IMR-90 (cell line): ENCODE measurements around the gene ANKFY1.

Experiments used
- POLR2A ChIP-seq: IDR thresholded peaks from 2 replicates; pipeline ENCODE4 v1.6.1; 2012; ENCODE audit warnings: mild to moderate bottlenecking, low read depth, low read length
- RCOR1 ChIP-seq: IDR thresholded peaks from 2 replicates; pipeline ENCODE4 v1.6.1; 2012; ENCODE audit warnings: mild to moderate bottlenecking, low read length, improper control_type of control experiment; ENCODE audit not compliant: insufficient replicate concordance
- TF ChIP-seq, protein P1 (sequence below): conservative IDR thresholded peaks from 2 replicates; pipeline ENCODE4 v1.5.1; 2012; ENCODE audit warnings: mild to moderate bottlenecking, low read depth, low read length, improper control_type of control experiment

DNA sequence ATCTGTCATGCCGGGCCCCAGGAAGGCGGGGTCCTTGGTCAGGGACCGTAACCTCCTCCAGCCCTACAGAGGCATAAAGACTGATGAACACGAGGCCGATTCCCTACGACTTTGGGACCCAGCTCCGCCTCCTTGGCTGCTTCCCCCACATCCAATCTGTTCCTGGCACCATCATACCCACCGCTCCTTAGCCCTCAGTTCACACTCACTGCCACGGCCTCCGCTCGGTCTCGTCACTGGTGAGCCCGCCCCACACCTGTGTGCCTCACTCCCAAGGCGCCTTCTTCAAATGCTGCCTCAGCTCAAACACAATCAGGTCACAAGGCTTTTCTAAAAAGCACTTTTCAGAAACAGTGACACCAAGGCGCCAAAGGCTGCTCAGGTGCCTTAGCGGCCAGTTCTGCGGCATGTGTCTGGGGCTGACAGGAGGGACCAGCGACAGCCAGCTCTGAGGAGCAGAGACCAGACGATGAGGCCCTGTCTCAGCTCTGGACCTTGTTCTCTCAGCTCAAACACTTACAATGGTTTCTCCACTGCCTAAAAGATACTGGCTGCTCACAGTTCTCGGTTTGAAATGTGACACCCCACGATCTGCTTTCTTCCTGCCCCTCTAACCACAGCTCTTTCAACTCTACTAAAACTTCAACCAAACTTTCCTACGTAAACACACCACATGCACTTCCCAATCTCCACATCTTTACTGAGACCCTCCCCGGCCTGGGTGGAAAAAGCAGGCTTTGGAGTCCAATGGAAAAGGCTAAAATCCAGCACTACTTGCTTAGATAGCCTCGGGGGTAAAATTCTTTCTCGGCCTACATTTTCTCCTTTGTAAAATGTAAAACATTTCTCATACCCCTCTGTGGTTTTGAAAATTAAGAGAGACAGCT, 87.6 kb downstream of the ANKFY1 start:
- TF ChIP-seq POLR2A (no peak), RCOR1 (no peak)
- TF ChIP-seq, protein P1, sequence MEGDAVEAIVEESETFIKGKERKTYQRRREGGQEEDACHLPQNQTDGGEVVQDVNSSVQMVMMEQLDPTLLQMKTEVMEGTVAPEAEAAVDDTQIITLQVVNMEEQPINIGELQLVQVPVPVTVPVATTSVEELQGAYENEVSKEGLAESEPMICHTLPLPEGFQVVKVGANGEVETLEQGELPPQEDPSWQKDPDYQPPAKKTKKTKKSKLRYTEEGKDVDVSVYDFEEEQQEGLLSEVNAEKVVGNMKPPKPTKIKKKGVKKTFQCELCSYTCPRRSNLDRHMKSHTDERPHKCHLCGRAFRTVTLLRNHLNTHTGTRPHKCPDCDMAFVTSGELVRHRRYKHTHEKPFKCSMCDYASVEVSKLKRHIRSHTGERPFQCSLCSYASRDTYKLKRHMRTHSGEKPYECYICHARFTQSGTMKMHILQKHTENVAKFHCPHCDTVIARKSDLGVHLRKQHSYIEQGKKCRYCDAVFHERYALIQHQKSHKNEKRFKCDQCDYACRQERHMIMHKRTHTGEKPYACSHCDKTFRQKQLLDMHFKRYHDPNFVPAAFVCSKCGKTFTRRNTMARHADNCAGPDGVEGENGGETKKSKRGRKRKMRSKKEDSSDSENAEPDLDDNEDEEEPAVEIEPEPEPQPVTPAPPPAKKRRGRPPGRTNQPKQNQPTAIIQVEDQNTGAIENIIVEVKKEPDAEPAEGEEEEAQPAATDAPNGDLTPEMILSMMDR = no peak
